HEK293 (cell line): ENCODE data around the gene AKIRIN2.

Source experiments
- HOXC10 ChIP-seq: sonication (generic); formaldehyde crosslinking; IDR thresholded peaks from 2 replicates; pipeline ENCODE4 v1.8.1; 2023; ENCODE audit warnings: mild to moderate bottlenecking, missing genetic modification reagents
- KLF1 ChIP-seq: fragments of 450-650 bp; formaldehyde crosslinking; IDR thresholded peaks from 2 replicates; pipeline ENCODE4 v1.5.1; 2016; ENCODE audit warnings: missing biosample characterization, missing genetic modification characterization
- REPIN1 ChIP-seq: fragments of 450-650 bp; formaldehyde crosslinking; IDR thresholded peaks from 2 replicates; pipeline ENCODE4 v1.5.1; 2017; ENCODE audit warnings: missing biosample characterization, missing genetic modification characterization, low read depth
- SCRT2 ChIP-seq: fragments of 450-650 bp; formaldehyde crosslinking; IDR thresholded peaks from 2 replicates; pipeline ENCODE4 v1.5.1; 2016; ENCODE audit warnings: missing biosample characterization, missing genetic modification characterization
- SP7 ChIP-seq: fragments of 450-650 bp; formaldehyde crosslinking; IDR thresholded peaks from 2 replicates; pipeline ENCODE4 v1.5.1; 2016; ENCODE audit warnings: missing biosample characterization, missing genetic modification characterization
- TRIM28 ChIP-seq: IDR thresholded peaks from 2 replicates; pipeline ENCODE4 v1.6.1; 2011; ENCODE audit warnings: low read length, control low read depth, borderline replicate concordance
- ZBTB17 ChIP-seq: fragments of 450-650 bp; formaldehyde crosslinking; IDR thresholded peaks from 2 replicates; pipeline ENCODE4 v1.5.1; 2016; ENCODE audit warnings: missing biosample characterization, missing genetic modification characterization
- ZIC2 ChIP-seq: fragments of 450-650 bp; formaldehyde crosslinking; IDR thresholded peaks from 2 replicates; pipeline ENCODE4 v1.5.1; 2016; ENCODE audit warnings: missing biosample characterization, missing genetic modification characterization
- ZNF132 ChIP-seq: fragments of 450-650 bp; formaldehyde crosslinking; IDR thresholded peaks from 2 replicates; pipeline ENCODE4 v1.5.1; 2017; ENCODE audit warnings: missing biosample characterization, missing genetic modification characterization, borderline replicate concordance
- ZNF155 ChIP-seq: fragments of 450-650 bp; formaldehyde crosslinking; IDR thresholded peaks from 2 replicates; pipeline ENCODE4 v1.5.1; 2016; ENCODE audit warnings: missing biosample characterization, missing genetic modification characterization
- ZNF37A ChIP-seq: fragments of 450-650 bp; IDR thresholded peaks from 2 replicates; pipeline ENCODE4 v1.5.1; 2018; ENCODE audit warnings: missing biosample characterization, missing genetic modification characterization
- ZNF561 ChIP-seq: fragments of 450-650 bp; IDR thresholded peaks from 2 replicates; pipeline ENCODE4 v1.5.1; 2018; ENCODE audit warnings: missing biosample characterization, missing genetic modification characterization, borderline replicate concordance
- ZNF623 ChIP-seq: fragments of 450-650 bp; formaldehyde crosslinking; IDR thresholded peaks from 2 replicates; pipeline ENCODE4 v1.5.1; 2016; ENCODE audit warnings: missing biosample characterization, missing genetic modification characterization
- ZNF660 ChIP-seq: fragments of 450-650 bp; IDR thresholded peaks from 2 replicates; pipeline ENCODE4 v1.5.1; 2018; ENCODE audit warnings: missing biosample characterization, mild to moderate bottlenecking, missing genetic modification characterization
- ZNF747 ChIP-seq: fragments of 450-650 bp; formaldehyde crosslinking; IDR thresholded peaks from 2 replicates; pipeline ENCODE4 v1.5.1; 2016; ENCODE audit warnings: missing biosample characterization, missing genetic modification characterization
- ZSCAN23 ChIP-seq: fragments of 450-650 bp; formaldehyde crosslinking; IDR thresholded peaks from 2 replicates; pipeline ENCODE4 v1.5.1; 2016; ENCODE audit warnings: missing biosample characterization, missing genetic modification characterization
- TF ChIP-seq, protein P1 (sequence below): fragments of 450-650 bp; formaldehyde crosslinking; optimal IDR thresholded peaks from 2 replicates; pipeline ENCODE3; 2016; ENCODE audit warnings: missing biosample characterization, mild to moderate bottlenecking, missing genetic modification characterization
- TF ChIP-seq, protein P2 (sequence below): fragments of 450-650 bp; formaldehyde crosslinking; IDR thresholded peaks from 2 replicates; pipeline ENCODE4 v1.5.1; 2017; ENCODE audit warnings: missing biosample characterization, missing genetic modification characterization
- TF ChIP-seq, protein P3 (sequence below): fragments of 450-650 bp; IDR thresholded peaks from 2 replicates; pipeline ENCODE4 v1.5.1; 2018; ENCODE audit warnings: missing biosample characterization, mild to moderate bottlenecking, missing genetic modification characterization
- TF ChIP-seq, protein P4 (sequence below): fragments of 450-650 bp; formaldehyde crosslinking; IDR thresholded peaks from 2 replicates; pipeline ENCODE4 v1.5.1; 2016; ENCODE audit warnings: missing biosample characterization, missing genetic modification characterization, borderline replicate concordance
- TF ChIP-seq, protein P5 (sequence below): fragments of 450-650 bp; formaldehyde crosslinking; IDR thresholded peaks from 2 replicates; pipeline ENCODE4 v1.5.1; 2016; ENCODE audit warnings: missing biosample characterization, missing genetic modification characterization
- TF ChIP-seq, protein P6 (sequence below): fragments of 450-650 bp; formaldehyde crosslinking; IDR thresholded peaks from 2 replicates; pipeline ENCODE4 v1.5.1; 2017; ENCODE audit warnings: missing biosample characterization, mild to moderate bottlenecking, missing genetic modification characterization, moderate library complexity
- TF ChIP-seq, protein P7 (sequence below): fragments of 450-650 bp; formaldehyde crosslinking; IDR thresholded peaks from 2 replicates; pipeline ENCODE4 v1.5.1; 2016; ENCODE audit warnings: missing biosample characterization, missing genetic modification characterization
- TF ChIP-seq, protein P8 (sequence below): fragments of 450-650 bp; formaldehyde crosslinking; IDR thresholded peaks from 2 replicates; pipeline ENCODE4 v1.5.1; 2016; ENCODE audit warnings: missing biosample characterization, missing genetic modification characterization
- TF ChIP-seq, protein P9 (sequence below): fragments of 450-650 bp; formaldehyde crosslinking; IDR thresholded peaks from 2 replicates; pipeline ENCODE4 v1.5.1; 2016; ENCODE audit warnings: missing biosample characterization, missing genetic modification characterization

Gene AKIRIN2

DNA sequence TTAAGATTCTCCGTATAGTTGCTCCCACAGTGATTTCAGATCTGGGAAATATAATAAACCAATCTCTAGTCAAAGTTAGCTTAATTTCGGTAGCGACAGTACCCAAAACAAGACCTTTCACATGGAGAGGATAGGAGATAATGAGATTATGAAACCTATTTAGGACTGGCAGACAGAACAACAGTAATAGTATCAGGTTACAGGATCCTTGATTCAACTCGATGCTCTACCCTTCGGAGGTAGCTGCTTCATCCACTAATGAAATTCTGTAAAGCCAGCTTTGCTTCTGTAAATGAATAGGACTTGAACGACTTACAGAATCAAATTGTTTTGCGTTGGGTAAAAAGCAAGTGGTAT lies 534 bp upstream of the AKIRIN2 start (continued):
- TF ChIP-seq, protein P1, sequence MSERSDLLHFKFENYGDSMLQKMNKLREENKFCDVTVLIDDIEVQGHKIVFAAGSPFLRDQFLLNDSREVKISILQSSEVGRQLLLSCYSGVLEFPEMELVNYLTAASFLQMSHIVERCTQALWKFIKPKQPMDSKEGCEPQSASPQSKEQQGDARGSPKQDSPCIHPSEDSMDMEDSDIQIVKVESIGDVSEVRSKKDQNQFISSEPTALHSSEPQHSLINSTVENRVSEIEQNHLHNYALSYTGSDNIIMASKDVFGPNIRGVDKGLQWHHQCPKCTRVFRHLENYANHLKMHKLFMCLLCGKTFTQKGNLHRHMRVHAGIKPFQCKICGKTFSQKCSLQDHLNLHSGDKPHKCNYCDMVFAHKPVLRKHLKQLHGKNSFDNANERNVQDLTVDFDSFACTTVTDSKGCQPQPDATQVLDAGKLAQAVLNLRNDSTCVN (tag by site-specific recombination): no peak
- no peak for TF ChIP-seq SP7
- TF ChIP-seq, protein P2, sequence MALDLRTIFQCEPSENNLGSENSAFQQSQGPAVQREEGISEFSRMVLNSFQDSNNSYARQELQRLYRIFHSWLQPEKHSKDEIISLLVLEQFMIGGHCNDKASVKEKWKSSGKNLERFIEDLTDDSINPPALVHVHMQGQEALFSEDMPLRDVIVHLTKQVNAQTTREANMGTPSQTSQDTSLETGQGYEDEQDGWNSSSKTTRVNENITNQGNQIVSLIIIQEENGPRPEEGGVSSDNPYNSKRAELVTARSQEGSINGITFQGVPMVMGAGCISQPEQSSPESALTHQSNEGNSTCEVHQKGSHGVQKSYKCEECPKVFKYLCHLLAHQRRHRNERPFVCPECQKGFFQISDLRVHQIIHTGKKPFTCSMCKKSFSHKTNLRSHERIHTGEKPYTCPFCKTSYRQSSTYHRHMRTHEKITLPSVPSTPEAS (tag by site-specific recombination): no peak
- TF ChIP-seq, protein P3, sequence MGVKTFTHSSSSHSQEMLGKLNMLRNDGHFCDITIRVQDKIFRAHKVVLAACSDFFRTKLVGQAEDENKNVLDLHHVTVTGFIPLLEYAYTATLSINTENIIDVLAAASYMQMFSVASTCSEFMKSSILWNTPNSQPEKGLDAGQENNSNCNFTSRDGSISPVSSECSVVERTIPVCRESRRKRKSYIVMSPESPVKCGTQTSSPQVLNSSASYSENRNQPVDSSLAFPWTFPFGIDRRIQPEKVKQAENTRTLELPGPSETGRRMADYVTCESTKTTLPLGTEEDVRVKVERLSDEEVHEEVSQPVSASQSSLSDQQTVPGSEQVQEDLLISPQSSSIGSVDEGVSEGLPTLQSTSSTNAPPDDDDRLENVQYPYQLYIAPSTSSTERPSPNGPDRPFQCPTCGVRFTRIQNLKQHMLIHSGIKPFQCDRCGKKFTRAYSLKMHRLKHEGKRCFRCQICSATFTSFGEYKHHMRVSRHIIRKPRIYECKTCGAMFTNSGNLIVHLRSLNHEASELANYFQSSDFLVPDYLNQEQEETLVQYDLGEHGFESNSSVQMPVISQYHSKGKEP: no peak
- TF ChIP-seq ZNF37A (tag by site-specific recombination): no peak
- no peak for TF ChIP-seq SCRT2 (tag by site-specific recombination)
- TF ChIP-seq, protein P4, sequence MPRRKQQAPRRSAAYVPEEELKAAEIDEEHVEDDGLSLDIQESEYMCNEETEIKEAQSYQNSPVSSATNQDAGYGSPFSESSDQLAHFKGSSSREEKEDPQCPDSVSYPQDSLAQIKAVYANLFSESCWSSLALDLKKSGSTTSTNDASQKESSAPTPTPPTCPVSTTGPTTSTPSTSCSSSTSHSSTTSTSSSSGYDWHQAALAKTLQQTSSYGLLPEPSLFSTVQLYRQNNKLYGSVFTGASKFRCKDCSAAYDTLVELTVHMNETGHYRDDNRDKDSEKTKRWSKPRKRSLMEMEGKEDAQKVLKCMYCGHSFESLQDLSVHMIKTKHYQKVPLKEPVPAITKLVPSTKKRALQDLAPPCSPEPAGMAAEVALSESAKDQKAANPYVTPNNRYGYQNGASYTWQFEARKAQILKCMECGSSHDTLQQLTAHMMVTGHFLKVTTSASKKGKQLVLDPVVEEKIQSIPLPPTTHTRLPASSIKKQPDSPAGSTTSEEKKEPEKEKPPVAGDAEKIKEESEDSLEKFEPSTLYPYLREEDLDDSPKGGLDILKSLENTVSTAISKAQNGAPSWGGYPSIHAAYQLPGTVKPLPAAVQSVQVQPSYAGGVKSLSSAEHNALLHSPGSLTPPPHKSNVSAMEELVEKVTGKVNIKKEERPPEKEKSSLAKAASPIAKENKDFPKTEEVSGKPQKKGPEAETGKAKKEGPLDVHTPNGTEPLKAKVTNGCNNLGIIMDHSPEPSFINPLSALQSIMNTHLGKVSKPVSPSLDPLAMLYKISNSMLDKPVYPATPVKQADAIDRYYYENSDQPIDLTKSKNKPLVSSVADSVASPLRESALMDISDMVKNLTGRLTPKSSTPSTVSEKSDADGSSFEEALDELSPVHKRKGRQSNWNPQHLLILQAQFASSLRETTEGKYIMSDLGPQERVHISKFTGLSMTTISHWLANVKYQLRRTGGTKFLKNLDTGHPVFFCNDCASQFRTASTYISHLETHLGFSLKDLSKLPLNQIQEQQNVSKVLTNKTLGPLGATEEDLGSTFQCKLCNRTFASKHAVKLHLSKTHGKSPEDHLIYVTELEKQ: no peak; the same call in 1 of the 2 replicates
- TF ChIP-seq ZIC2 (tag by site-specific recombination): no peak
- no peak for TF ChIP-seq KLF1 (tag by site-specific recombination)
- TF ChIP-seq ZBTB17 (tag by site-specific recombination): peak; percentile 98
- TF ChIP-seq REPIN1 (tag by site-specific recombination): no peak
- TF ChIP-seq, protein P5, sequence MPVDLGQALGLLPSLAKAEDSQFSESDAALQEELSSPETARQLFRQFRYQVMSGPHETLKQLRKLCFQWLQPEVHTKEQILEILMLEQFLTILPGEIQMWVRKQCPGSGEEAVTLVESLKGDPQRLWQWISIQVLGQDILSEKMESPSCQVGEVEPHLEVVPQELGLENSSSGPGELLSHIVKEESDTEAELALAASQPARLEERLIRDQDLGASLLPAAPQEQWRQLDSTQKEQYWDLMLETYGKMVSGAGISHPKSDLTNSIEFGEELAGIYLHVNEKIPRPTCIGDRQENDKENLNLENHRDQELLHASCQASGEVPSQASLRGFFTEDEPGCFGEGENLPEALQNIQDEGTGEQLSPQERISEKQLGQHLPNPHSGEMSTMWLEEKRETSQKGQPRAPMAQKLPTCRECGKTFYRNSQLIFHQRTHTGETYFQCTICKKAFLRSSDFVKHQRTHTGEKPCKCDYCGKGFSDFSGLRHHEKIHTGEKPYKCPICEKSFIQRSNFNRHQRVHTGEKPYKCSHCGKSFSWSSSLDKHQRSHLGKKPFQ (tag by site-specific recombination): no peak
- no peak for TF ChIP-seq ZNF132 (tag by site-specific recombination)
- TF ChIP-seq, protein P6, sequence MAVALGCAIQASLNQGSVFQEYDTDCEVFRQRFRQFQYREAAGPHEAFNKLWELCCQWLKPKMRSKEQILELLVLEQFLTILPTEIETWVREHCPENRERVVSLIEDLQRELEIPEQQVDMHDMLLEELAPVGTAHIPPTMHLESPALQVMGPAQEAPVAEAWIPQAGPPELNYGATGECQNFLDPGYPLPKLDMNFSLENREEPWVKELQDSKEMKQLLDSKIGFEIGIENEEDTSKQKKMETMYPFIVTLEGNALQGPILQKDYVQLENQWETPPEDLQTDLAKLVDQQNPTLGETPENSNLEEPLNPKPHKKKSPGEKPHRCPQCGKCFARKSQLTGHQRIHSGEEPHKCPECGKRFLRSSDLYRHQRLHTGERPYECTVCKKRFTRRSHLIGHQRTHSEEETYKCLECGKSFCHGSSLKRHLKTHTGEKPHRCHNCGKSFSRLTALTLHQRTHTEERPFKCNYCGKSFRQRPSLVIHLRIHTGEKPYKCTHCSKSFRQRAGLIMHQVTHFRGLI (tag by site-specific recombination): no peak
- TF ChIP-seq ZNF623: no peak
- TF ChIP-seq ZNF660 (tag by site-specific recombination): peak; percentile 8
- no peak for TF ChIP-seq ZSCAN23 (tag by site-specific recombination)
- no peak for TF ChIP-seq HOXC10 (CRISPR knock-in tag)
- no peak for TF ChIP-seq ZNF747 (tag by site-specific recombination)
- TF ChIP-seq, protein P7, sequence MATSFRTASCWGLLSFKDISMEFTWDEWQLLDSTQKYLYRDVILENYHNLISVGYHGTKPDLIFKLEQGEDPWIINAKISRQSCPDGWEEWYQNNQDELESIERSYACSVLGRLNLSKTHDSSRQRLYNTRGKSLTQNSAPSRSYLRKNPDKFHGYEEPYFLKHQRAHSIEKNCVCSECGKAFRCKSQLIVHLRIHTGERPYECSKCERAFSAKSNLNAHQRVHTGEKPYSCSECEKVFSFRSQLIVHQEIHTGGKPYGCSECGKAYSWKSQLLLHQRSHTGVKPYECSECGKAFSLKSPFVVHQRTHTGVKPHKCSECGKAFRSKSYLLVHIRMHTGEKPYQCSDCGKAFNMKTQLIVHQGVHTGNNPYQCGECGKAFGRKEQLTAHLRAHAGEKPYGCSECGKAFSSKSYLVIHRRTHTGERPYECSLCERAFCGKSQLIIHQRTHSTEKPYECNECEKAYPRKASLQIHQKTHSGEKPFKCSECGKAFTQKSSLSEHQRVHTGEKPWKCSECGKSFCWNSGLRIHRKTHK (tag by site-specific recombination): no peak
- TF ChIP-seq ZNF155 (tag by site-specific recombination): no peak
- TF ChIP-seq, protein P8, sequence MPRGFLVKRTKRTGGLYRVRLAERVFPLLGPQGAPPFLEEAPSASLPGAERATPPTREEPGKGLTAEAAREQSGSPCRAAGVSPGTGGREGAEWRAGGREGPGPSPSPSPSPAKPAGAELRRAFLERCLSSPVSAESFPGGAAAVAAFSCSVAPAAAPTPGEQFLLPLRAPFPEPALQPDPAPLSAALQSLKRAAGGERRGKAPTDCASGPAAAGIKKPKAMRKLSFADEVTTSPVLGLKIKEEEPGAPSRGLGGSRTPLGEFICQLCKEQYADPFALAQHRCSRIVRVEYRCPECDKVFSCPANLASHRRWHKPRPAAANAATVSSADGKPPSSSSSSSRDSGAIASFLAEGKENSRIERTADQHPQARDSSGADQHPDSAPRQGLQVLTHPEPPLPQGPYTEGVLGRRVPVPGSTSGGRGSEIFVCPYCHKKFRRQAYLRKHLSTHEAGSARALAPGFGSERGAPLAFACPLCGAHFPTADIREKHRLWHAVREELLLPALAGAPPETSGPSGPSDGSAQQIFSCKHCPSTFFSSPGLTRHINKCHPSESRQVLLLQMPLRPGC (tag by site-specific recombination): no peak
- peak; percentile 69; the same call in 1 of the 2 replicates for TF ChIP-seq ZNF561 (tag by site-specific recombination)
- peak; percentile 71; the same call in 1 of the 2 replicates for TF ChIP-seq TRIM28
- TF ChIP-seq, protein P9, sequence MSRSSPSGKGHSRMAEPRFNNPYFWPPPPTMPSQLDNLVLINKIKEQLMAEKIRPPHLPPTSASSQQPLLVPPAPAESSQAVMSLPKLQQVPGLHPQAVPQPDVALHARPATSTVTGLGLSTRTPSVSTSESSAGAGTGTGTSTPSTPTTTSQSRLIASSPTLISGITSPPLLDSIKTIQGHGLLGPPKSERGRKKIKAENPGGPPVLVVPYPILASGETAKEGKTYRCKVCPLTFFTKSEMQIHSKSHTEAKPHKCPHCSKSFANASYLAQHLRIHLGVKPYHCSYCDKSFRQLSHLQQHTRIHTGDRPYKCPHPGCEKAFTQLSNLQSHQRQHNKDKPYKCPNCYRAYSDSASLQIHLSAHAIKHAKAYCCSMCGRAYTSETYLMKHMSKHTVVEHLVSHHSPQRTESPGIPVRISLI: no peak; the same call in 1 of the 2 replicates
